DMS79 treated with DMSO at 0.1 percent for 48 hours (cell line): Measurements from ENCODE around the gene HHAT.

Experiments used
- DNase-seq: peaks from one replicate; lab custom pipeline; 2025; lab: John Stamatoyannopoulos, UW

The HHAT gene

GRCh38 chr1:210600421-210601159, 271.9 kb downstream of the HHAT start:
- no peak for DNase-seq

DNA sequence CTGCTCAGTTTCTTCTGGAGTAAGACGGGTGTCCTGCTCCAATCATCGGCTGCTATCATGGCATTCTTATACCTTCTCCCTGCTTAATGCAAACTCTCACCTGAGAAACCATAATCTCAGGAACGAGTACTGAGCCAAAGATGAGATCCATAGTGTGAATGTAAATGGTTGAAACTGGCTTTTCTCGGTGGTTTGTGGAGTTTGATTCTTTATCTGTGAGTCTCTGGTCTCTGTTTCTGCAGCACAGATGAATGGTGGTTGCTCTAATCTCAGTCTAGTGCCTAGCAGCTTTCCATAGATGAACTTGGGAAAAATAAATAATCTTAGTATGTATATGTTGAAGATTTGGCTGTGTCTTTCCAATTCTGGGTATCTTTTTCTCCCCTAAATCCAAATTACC, 274.4 kb downstream of the HHAT start:
- DNase-seq = no peak

GRCh38 chr1:210605099-210605498, 276.4 kb downstream of the HHAT start:
- no peak for DNase-seq

DNA sequence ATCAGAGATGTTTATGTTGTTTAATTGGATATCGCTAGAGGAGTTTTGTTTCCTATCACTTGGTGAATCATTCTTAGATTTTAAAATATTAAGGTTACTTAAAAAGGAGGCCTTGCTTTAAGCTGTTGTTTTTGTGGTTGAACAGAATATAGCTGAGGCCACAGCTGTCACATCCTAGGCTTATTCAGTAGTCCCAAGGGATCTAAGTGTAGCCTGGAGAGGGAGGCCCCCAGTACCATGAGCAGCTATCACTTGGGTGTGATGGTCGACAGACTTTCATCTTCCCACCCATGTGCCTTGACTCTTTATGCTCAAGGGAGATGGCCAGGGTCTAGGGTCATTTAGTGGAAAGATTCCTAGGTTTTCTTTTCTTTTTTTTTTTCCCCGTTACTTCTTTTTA, 278.7 kb downstream of the HHAT start:
- DNase-seq = no peak

- no peak for DNase-seq
Observed at GRCh38 chr1:210608767-210609166, 280.1 kb downstream of the HHAT start.

DNA sequence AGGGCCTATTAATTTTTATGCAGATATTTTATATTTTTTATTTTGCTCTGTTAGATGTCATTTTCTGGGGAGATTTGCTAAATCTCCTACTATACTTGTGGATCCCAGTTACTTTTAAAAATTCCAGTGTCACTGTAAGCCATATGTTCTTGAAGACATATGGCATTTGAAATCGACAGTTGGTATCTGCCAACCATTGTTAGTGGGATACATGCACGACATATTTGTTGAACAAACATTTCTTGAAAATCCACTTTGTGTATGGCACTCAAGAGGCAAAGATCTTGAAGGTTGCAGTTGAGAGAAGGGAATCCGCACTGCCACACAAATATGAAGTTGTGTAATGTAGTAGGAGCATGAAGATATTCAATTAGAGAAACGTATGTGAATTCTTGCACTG, 287.7 kb downstream of the HHAT start:
- DNase-seq = no peak

GRCh38 chr1:210617293-210617692, 288.6 kb downstream of the HHAT start:
- DNase-seq = no peak

DNA sequence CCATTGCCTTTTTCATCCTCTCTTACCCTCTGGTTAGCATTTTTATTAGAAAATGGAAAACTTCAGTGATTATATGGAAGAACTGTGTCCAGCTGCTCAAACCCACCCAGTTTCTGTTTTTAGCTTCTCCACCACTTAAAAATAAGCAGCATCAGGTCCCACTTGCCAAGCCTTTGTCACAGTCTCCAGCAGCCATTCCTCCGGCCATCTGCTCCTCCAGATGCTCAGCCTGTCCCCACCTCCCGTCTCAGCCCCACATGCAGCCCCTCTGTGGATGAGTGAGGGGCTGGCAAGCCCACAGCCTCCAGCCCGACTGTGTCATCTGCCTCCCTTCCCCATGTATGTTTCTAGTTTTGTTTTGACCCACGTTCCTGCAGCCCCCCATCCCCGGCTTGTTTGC, 289.7 kb downstream of the HHAT start:
- no peak for DNase-seq

- DNase-seq = no peak
Observed at GRCh38 chr1:210620867-210621488, 292.3 kb downstream of the HHAT start.

DNA sequence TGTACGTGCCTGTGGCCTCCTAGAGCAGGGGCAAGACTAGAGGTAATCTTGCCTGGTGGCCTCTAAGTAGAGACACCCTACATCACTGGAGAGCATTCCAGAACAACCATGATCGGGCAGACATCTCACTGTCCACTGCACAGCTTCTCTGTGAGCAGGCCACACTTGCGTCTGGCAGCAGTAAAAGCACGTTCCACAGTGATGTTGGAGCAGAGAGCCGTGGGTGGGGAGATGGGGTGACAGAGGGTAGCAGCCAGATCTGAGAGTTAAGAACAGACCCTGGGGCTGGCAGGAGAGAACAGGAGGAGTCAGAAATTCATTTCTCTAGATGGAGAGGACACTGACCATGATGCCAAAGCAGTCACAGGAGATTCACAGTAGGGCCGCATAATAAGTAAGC, 293.0 kb downstream of the HHAT start:
- no peak for DNase-seq

DNA sequence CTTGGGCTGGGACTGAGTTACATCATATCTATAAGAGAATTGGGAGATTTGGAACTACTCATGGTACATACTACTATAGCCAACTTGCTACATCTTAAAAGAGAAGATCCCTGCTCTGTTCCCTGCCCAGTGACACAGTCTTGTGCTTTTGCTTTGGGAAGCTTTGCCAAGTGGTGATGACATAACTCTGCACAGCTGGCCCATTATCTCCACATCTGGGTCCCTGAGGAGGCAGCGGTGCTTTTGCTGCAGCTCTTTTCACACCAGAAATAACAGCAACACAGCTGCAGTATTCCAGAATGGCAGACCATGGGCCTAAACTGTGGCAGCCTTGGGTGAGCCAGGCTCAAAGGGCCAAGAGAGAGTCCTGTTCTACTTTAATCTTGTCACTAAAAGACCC, 296.0 kb downstream of the HHAT start:
- no peak for DNase-seq

- no peak for DNase-seq
Observed at GRCh38 chr1:210625715-210626114, 297.0 kb downstream of the HHAT start.

DNA sequence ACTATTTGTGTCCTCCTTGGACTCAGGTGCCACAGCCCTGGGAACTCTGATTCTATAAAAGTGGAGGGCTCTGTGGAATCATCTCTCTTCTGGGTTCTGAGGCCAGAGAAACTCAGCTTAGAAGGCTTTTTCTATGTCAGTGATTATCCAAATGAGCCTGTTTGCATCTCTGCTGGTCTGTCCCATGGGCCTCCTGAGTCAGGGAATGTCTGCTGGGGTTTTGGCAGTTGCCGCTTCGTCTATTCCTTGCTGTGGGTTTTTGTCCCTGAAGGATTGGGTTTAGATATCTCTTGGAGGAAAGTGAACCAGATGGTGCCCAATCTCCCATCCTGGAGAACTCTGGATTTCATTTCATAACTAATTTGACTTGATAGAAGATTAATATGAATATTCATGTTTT, 297.6 kb downstream of the HHAT start:
- DNase-seq = no peak

GRCh38 chr1:210627755-210628154, 299.1 kb downstream of the HHAT start:
- peak; percentile 92 for DNase-seq

- DNase-seq = no peak
Observed at GRCh38 chr1:210629276-210629675, 300.6 kb downstream of the HHAT start.

DNA sequence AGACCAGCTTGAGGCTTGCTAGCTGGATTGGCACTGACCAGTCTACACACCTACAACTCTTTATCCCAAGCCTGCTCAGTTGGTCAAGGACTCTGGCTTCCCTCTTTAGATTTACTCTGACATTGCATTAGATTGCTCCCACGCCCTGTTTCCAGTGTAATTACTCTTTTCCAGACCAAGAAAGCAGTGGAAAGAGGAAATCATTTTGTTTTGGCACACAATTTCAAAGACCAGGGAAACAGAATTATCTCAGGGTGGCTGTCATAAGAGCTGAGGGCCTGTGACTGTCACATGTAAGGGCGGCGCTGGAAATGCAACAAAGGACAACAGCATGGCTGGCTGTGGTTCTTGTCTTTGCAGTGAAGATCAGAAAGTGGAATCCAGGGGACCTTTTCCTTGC, 302.7 kb downstream of the HHAT start:
- DNase-seq = no peak

- DNase-seq = no peak
Observed at GRCh38 chr1:210633140-210633539, 304.4 kb downstream of the HHAT start.

GRCh38 chr1:210633636-210634035, 304.9 kb downstream of the HHAT start:
- DNase-seq = no peak

DNA sequence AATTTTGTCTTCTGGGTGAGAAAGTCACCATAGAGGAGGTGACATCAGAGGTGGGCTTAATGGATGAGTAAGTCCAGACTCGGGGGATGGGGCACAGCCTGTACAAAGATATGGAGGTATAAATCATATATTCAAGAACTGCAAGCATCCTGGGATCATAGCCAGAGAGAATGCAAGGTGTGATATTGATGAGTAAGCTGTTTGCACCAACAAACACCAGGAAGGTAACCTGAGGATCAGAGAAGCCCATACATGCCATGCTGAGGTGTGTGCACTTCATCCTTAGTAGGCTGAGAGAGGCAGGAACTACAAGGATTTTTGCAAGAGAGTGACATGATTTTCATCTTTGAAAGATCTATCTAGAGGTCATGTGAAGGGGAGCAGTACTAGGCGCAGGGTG, 306.4 kb downstream of the HHAT start:
- no peak for DNase-seq

DNA sequence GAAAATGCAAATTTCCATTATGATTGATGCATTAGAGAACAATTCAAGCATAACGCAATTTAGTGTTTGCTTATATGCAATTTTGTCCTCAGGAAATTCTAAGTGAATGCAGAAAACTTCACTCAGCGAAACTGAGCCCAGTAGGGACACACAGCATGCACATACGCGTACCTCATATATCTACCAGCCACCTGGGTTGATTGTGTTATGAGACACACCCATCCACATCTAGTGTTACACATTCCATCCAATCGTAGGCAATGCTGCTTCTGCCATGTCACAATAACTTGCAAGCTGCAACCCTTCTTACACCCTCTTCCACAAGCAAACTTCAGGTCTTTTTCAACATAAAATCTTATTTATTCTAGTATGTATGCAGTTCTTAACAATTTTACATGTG, 312.9 kb downstream of the HHAT start:
- DNase-seq = no peak

- DNase-seq = no peak
Observed at GRCh38 chr1:210645582-210646257, 317.0 kb downstream of the HHAT start.

- DNase-seq = no peak
Observed at GRCh38 chr1:210646258-210646616, 317.5 kb downstream of the HHAT start.
